GM12864 (cell line): ENCODE data around the gene ARL10.

ENCODE experiments used
- DNase-seq: peaks from one replicate; pipeline ENCODE4 v3.0.0-alpha.2; 2011; ENCODE audit warnings: low read depth
- H3K4me3 ChIP-seq: 2 replicates; pipeline ENCODE4 v1.5.1; 2011; ENCODE audit warnings: mild to moderate bottlenecking, low read depth, low read length, control low read depth
- TF ChIP-seq, protein P1 (sequence below): IDR thresholded peaks from 2 replicates; pipeline ENCODE4 v1.5.1; 2011; ENCODE audit warnings: low read depth, mild to moderate bottlenecking, moderate library complexity, low read length, control low read depth, inconsistent platforms; ENCODE audit errors: missing control alignments

The ARL10 gene

DNA sequence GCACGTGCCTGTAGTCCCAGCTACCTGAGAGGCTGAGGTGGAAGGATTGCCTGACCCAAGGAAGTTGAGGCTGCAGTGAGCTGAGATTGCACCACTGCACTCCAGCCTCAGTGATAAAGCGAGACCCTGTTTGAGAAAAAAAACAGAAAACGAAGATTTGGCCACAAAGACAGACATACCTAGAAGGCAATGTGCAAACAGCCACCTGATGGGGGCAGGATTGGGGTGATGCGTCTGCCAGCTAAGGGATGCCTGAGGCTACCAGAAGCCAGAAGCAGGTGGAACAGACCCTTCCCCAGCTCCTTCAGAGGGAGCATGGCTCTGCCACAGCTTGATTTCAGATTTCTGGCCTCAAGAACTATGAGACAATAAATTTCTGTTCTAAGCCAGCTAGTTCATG, 26.2 kb downstream of the ARL10 start:
- DNase-seq: no peak
- H3K4me3 ChIP-seq: no peak overlapping the region
- TF ChIP-seq, protein P1, sequence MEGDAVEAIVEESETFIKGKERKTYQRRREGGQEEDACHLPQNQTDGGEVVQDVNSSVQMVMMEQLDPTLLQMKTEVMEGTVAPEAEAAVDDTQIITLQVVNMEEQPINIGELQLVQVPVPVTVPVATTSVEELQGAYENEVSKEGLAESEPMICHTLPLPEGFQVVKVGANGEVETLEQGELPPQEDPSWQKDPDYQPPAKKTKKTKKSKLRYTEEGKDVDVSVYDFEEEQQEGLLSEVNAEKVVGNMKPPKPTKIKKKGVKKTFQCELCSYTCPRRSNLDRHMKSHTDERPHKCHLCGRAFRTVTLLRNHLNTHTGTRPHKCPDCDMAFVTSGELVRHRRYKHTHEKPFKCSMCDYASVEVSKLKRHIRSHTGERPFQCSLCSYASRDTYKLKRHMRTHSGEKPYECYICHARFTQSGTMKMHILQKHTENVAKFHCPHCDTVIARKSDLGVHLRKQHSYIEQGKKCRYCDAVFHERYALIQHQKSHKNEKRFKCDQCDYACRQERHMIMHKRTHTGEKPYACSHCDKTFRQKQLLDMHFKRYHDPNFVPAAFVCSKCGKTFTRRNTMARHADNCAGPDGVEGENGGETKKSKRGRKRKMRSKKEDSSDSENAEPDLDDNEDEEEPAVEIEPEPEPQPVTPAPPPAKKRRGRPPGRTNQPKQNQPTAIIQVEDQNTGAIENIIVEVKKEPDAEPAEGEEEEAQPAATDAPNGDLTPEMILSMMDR: no peak

DNA sequence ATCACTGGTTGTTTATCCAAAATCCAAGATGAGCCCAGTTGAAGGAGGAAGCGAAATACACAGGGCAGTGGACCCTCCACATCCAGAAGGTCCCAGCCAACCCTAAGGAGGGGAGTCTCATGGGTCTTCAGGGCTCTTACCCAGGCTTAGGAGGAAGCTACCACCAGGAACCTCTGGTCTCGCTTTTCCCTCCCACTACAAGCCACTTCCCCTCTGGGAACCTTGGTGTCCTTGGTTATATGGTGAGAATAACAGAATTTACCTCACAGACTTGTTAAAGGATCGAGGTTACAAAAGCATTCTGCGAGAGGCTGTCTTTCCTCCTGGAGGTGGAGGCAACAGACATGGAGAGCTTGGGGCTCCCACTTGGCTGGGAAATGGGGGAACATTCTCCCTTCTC, 26.7 kb downstream of the ARL10 start:
- no peak overlapping the region for H3K4me3 ChIP-seq
- DNase-seq: no peak
- TF ChIP-seq, protein P1: no peak

DNA sequence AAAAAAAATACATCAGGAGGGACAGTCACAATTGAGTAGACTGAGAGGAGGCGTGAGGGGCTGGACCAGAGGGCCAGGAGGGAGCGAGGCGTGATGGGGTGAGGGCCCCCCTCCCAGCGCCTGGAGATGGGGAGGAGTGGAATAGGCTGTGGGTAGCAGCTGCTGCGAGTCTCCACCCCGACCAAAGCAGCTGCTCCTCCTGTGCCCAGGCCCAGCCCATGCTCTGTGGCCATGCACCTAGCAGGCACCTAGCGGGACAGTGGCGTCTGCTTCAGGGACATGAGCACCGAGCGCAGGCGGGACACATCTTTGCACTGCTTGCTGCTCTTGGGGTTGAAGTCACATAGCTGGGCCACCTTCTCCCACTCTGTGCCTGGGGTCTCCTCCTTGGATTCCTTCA, 27.2 kb downstream of the ARL10 start:
- TF ChIP-seq, protein P1: no peak
- DNase-seq: no peak

DNA sequence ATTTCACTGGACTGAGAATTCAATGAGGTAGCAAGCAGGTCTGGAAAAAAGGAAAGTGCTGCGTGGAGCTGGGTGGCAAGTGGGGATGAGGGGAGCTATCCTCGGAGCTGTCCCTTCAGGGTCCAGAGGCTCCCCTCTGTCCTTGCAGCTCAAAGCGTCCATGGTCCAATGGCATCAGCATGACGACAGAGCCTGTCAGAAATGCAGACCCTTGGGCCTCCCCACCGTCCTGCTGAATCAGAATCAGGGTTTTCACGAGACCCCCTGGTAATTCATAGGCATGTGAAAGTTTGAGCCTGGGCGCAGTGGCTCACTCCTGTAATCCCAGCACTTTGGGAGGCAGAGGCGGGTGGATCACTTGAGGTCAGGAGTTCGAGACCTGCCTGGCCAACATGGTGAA, 28.8 kb downstream of the ARL10 start:
- DNase-seq: no peak
- TF ChIP-seq, protein P1: no peak
- H3K4me3 ChIP-seq: no peak overlapping the region

More for the DNA sequence above, 27.2 kb downstream of the ARL10 start:
- no peak overlapping the region for H3K4me3 ChIP-seq

DNA sequence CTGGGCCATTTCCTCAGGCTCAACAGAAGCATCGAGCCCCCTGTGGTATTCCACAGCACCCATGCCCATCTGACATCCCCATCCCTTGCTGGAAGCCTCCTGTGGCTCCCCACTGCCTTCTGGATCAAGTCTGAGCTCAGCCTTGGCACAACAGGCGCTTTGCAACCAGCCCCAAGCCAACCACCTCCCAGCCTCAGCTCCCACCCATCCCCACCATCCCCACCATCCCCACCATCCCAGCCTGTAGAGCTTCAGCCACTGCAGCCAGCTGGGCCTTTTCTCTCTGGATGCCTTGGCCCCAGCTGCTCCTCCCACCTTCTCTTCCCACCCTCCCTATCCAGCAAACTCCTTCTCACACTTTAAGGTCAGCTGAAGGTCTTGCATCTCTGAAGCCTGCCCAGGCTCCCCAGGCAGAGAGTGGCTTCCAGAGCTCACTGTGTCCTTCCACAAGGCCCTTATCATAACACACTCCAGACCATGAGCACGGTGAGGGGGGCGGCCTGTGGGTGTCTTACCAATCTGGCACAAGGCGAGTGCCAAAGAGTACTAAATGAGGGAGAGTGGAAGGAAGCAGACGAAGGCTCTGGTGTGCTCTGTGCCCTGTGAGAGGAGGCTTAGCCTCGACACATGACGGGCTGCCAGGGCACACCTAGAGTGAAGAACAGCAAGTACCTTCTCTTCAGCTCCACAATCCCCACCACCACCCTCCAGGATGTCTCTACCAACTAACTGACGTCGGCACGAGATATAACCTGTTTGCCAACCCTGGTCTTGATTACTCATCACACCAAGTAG, 29.8 kb downstream of the ARL10 start:
- no peak for DNase-seq
- TF ChIP-seq, protein P1: no peak
- no peak overlapping the region for H3K4me3 ChIP-seq

DNA sequence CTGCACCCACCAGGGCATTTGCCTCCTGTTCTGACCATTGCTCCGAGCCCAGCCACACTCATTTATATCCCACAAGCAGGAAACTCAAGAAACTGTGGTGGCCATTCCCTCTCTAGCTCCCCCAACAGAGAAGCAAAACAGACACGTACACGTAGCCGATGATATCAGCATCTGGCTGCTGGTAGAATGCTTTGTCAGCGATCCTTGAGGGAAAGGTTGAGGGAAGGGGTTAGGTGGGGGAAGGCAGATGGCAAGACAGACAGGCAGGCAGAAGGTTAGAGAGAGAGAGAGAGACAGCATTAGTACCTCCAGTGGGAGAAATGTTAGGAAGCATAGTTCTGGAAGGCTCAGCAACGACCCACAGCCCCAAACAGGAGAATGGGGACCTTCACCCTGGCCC, 31.0 kb downstream of the ARL10 start:
- no peak for DNase-seq

More for the DNA sequence above, 31.0 kb downstream of the ARL10 start:
- TF ChIP-seq, protein P1: no peak
- H3K4me3 ChIP-seq: no peak overlapping the region
